Stomach (tissue), 9 donors: Measurements from ENCODE around the gene RCOR3. TPM values are rescaled to one million over a fixed set of nuclear protein-coding genes. Genes with fewer than 3 reads are reported as not detected.

Experiments
- DNase-seq, 2 donors: peaks; one replicate each; pipeline versions ENCODE4 v3.0.0 to v3.0.0-alpha.2; 2013 to 2019
- H3K27ac ChIP-seq, 5 donors: fragments of 200-600 bp in 4 of 5; sonication (generic) in 4 of 5; one replicate each; pipeline ENCODE4 v1.5.1; 2013 to 2019; ENCODE audit warnings: mild to moderate bottlenecking in 1 of 5, moderate library complexity in 1 of 5
- H3K27me3 ChIP-seq, 3 donors: fragments of 200-600 bp; sonication (generic); one replicate each; pipeline ENCODE4 v1.5.1; 2017 to 2019; ENCODE audit warnings: mixed run types in 1 of 3
- H3K36me3 ChIP-seq, 4 donors: fragments of 200-600 bp; sonication (generic); 1 replicate in 3 of 4; 2 replicates in 1 of 4; pipeline ENCODE4 v1.5.1; 2016 to 2019
- H3K4me1 ChIP-seq, 4 donors: fragments of 200-600 bp; sonication (generic); one replicate each; pipeline ENCODE4 v1.5.1; 2016 to 2019
- H3K4me3 ChIP-seq, 4 donors: fragments of 200-600 bp; sonication (generic) in 3 of 4; one replicate each; pipeline ENCODE4 v1.5.1; 2016 to 2019; ENCODE audit warnings: mild to moderate bottlenecking in 1 of 4
- H3K9me3 ChIP-seq, 4 donors: fragments of 200-600 bp; sonication (generic); one replicate each; pipeline ENCODE4 v1.5.1; 2016 to 2019
- EP300 ChIP-seq: sonication (generic); formaldehyde crosslinking; IDR thresholded peaks from one replicate; pipeline ENCODE4 v1.6.1; 2017; ENCODE audit warnings: antibody characterized with exemption
- POLR2A ChIP-seq, 4 donors: fragments of 450-650 bp; IDR thresholded peaks; one replicate each; pipeline ENCODE4 v1.6.1; 2016; ENCODE audit warnings: antibody characterized with exemption in 4 of 4, control low read depth in 2 of 4, mild to moderate bottlenecking in 1 of 4, moderate library complexity in 1 of 4
- POLR2AphosphoS5 ChIP-seq, 3 donors: sonication (generic); formaldehyde crosslinking; IDR thresholded peaks; one replicate each; pipeline ENCODE4 v1.6.1; 2016; ENCODE audit warnings: antibody characterized with exemption in 3 of 3
- WGBS, 5 donors: extraction: QIAGEN DNeasy Blood & Tissue Kit in 3 of 5; methylation state at CpG; one replicate each; pipeline versions ENCODE4 v1.1.5 to v1.1.7; 2013 to 2018; 5-methylcytosine and 5-hydroxymethylcytosine counted together
- intact Hi-C: fragments of 100-400 bp; cut with DNase I; formaldehyde crosslinking; loops from one replicate; pipeline ENCODE4 v1.15.1; 2023; ENCODE audit warnings: low total_unique reads
- polyA plus RNA-seq, 3 donors: library from polyadenylated mRNA; stranded (reverse); fragments of 200-250 nt; gene quantifications; one replicate each; pipeline ENCODE4 v1.2.3, GENCODE V29; 2013
- total RNA-seq, 5 donors: library from RNA; depleted of rRNA; stranded (reverse); fragments of >200 nt; gene quantifications; one replicate each; pipeline versions ENCODE4 v1.1.0 to v1.2.3, GENCODE V29; 2014 to 2016
- TF ChIP-seq, protein P1 (sequence below), 7 experiments: fragments of 450-650 bp in 4 of 7; fragments of 200-600 bp in 3 of 7; sonication (generic) in 3 of 7; IDR thresholded peaks; one replicate each; pipeline ENCODE4 v1.5.1; 2016 to 2019; ENCODE audit warnings: antibody characterized with exemption in 7 of 7, control low read depth in 2 of 7, mild to moderate bottlenecking in 1 of 7
- donor health status: healthy with polysubstance abuse.
- donor health status: Bipolar disorder and iron deficiency.
- donor health status: healthy.

RCOR3 gene
- total and polyA plus RNA-seq, 8 donors, result 11.1 to 128 (median 22.0) TPM

DNA sequence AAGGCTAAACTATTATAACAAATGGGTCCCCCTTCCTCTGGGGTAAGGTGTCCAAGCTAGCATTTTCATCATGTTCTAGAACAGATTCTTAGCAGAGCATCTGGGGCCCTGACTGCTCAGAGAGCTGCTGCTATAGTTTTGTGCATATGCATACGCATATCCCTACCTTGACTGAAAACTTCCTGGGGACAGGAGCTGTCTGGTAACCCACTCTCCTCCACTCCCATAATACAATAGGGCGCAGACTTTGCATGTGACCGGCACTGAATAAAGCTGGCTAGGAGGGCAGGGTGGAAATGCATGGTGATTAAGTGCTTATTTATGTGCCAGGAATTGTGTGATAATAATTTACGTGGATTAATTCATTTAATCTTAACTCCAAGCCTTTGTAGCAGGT lies 79.1 kb downstream of the RCOR3 start:
- peaks cover 52 to 79% (median 70%) of the 10 kb centered on the region in 4 donors for H3K4me1 ChIP-seq
- intact Hi-C loops, result no loop called here
- 83 to 93% (median 89%) methylated on average over 3 to 4 of the region's 4 CpGs for WGBS, 5 donors
- H3K9me3 ChIP-seq, result no peaks in the 10 kb centered on the region
- no peak overlapping the region for H3K27ac ChIP-seq
- H3K27me3 ChIP-seq, result no peaks in the 10 kb centered on the region
- peaks cover 0 to 7% (median 0%) of the 10 kb centered on the region in 4 donors for H3K36me3 ChIP-seq
- TF ChIP-seq EP300, result no peak
- TF ChIP-seq POLR2A (IDR thresholded peaks at IDR 0.05), result no peak
- TF ChIP-seq, protein P1, sequence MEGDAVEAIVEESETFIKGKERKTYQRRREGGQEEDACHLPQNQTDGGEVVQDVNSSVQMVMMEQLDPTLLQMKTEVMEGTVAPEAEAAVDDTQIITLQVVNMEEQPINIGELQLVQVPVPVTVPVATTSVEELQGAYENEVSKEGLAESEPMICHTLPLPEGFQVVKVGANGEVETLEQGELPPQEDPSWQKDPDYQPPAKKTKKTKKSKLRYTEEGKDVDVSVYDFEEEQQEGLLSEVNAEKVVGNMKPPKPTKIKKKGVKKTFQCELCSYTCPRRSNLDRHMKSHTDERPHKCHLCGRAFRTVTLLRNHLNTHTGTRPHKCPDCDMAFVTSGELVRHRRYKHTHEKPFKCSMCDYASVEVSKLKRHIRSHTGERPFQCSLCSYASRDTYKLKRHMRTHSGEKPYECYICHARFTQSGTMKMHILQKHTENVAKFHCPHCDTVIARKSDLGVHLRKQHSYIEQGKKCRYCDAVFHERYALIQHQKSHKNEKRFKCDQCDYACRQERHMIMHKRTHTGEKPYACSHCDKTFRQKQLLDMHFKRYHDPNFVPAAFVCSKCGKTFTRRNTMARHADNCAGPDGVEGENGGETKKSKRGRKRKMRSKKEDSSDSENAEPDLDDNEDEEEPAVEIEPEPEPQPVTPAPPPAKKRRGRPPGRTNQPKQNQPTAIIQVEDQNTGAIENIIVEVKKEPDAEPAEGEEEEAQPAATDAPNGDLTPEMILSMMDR (IDR thresholded peaks at IDR 0.05), result no peak
- no peak for TF ChIP-seq POLR2AphosphoS5 (IDR thresholded peaks at IDR 0.05)
- no peak for DNase-seq
- H3K4me3 ChIP-seq, result no peak overlapping the region

DNA sequence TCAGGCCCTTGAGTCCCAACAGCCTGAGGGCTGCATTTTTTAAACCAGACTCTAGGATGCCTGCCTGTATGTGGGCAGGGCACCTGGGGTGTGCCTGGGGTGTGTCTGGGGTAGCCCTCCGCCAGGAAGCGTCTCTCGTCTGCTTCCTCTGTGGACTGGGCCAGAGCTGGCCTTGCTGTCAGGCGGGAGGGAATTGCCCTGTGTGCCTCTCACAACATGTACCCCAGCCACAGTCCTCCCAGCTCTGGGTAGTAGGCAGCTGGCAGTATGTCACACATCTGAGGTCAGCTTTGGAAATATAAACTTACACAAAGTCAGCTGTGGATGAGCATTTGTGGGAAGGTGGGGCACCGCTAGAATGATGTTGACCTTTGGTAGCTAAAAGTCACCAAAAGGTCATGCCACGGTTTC lies 80.5 kb downstream of the RCOR3 start:
- DNase-seq, result peak in 1 of 2 donors; percentile 25
- H3K9me3 ChIP-seq, result no peaks in the 10 kb centered on the region
- H3K4me1 ChIP-seq, result peaks cover 38 to 79% (median 57%) of the 10 kb centered on the region in 4 donors
- no peak overlapping the region for H3K27ac ChIP-seq
- intact Hi-C loops, result no loop called here
- TF ChIP-seq POLR2A (IDR thresholded peaks at IDR 0.05) (no peak), EP300 (no peak), POLR2AphosphoS5 (IDR thresholded peaks at IDR 0.05) (no peak)
- TF ChIP-seq, protein P1 (IDR thresholded peaks at IDR 0.05), result no peak
- H3K4me3 ChIP-seq, result no peak overlapping the region
- 66 to 95% (median 83%) methylated on average over 2 to 6 of the region's 6 CpGs for WGBS, 5 donors
- peaks cover 0 to 12% (median 2%) of the 10 kb centered on the region in 4 donors for H3K36me3 ChIP-seq
- H3K27me3 ChIP-seq, result no peaks in the 10 kb centered on the region

DNA sequence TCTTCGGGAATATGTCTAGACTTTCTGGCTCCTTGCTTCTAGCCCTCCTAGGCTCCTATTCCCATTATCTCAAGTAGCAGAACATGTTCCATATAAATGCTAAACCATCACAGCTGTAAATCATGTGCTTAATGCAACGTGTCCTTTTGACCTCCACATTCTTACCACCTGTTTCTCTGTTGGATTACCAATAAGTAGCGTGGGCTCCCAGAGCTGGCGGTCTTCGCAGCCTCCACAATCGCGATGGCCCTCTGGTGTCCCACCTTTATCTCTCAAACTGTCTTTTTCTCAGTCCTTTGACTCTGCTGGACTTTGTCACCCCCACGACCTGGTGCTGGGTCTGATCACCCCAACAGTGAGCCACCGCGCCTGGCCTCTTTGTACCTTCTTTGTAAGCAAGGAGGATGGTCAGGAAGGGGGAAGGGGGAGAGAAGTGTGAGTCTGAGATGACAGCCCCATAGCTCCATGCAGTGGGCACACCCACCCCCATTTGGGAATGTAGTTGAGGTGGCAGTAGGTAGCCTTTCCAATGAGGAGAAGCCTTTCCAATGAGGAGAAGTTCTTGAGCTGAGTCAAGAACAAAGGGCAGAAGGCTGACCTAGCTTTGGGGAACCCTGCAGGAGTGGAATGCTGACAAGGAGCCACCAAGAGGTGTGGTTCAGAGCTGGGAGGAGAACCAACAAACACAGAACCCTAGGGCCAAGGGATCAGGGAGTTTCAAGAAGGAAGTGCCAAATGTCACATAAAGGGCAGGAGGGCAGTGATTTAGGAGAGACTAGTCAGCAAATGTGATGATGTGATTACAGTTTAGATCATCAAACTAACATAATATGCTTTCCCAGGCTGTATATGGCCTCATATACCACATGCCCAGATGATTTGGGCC lies 81.7 kb downstream of the RCOR3 start:
- intact Hi-C loops, result no loop called here
- WGBS, 5 donors, result 90 to 96% (median 93%) methylated on average over 10 of the region's 10 CpGs
- no peak for DNase-seq

DNA sequence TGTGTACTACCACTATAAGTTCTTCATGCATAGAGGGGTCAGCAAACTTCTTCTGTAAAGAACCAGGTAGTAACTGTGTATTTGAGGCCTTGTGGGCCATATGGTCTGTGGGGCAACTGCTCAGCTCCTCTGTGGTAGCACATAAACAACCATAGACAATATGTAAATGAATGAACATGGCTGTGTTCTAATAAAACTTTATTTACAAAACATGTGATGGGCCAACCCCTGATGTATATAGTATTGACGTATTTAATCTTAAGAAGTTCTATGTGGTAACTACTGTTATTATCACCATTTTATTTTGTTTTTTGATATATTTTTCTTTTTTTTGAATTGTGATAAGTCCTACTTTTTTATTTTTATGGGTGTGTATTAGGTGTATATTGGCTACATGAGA lies 82.8 kb downstream of the RCOR3 start:
- 90 to 100% (median 99%) methylated on average over 1 of the region's 1 CpG for WGBS, 5 donors
- H3K27ac ChIP-seq, result no peak overlapping the region
- DNase-seq, result no peak
- no peaks in the 10 kb centered on the region for H3K27me3 ChIP-seq
- peaks cover 17 to 61% (median 38%) of the 10 kb centered on the region in 4 donors for H3K4me1 ChIP-seq
- no peaks in the 10 kb centered on the region for H3K9me3 ChIP-seq
- intact Hi-C loops, result no loop called here
- H3K36me3 ChIP-seq, result peaks cover 0 to 15% (median 2%) of the 10 kb centered on the region in 4 donors
- TF ChIP-seq, protein P1 (IDR thresholded peaks at IDR 0.05), result no peak
- TF ChIP-seq EP300 (no peak), POLR2A (IDR thresholded peaks at IDR 0.05) (no peak), POLR2AphosphoS5 (IDR thresholded peaks at IDR 0.05) (no peak)
- H3K4me3 ChIP-seq, result no peak overlapping the region

More for the DNA sequence above, 81.7 kb downstream of the RCOR3 start:
- peak in 1 of 3 donors; percentile 17 for TF ChIP-seq POLR2AphosphoS5 (IDR thresholded peaks at IDR 0.05)
- TF ChIP-seq POLR2A (IDR thresholded peaks at IDR 0.05), result no peak
- no peak overlapping the region for H3K27ac ChIP-seq
- no peak overlapping the region for H3K4me3 ChIP-seq
- no peaks in the 10 kb centered on the region for H3K9me3 ChIP-seq
- H3K27me3 ChIP-seq, result no peaks in the 10 kb centered on the region
- H3K4me1 ChIP-seq, result peaks cover 26 to 67% (median 49%) of the 10 kb centered on the region in 4 donors
- peaks cover 0 to 15% (median 2%) of the 10 kb centered on the region in 4 donors for H3K36me3 ChIP-seq
